Common myeloid progenitor, CD34-positive (primary cell): Measurements from ENCODE around the gene IGFBP5.

Experiments used
- CTCF ChIA-PET: fragments of 350-600 bp; sonication (Branson Sonifier 250); formaldehyde crosslinking; loops from one replicate; lab custom pipeline; 2021; ENCODE audit warnings: antibody characterized with exemption; lab: Charles Lee
- POLR2A ChIA-PET: fragments of 350-600 bp; sonication (Branson Sonifier 250); formaldehyde crosslinking; loops from one replicate; lab custom pipeline; 2021; ENCODE audit warnings: antibody characterized with exemption; lab: Charles Lee
- DNase-seq, 3 donors: peaks; one replicate each; pipeline versions ENCODE4 v3.0.0 to v3.0.0-alpha.2; 2013
- H3K27ac ChIP-seq, 2 experiments: 1 replicate in 1 of 2; 2 replicates in 1 of 2; pipeline ENCODE4 v1.7.0; 2013; ENCODE audit warnings: inconsistent platforms in 2 of 2, low read length in 2 of 2, mild to moderate bottlenecking in 2 of 2, low read depth in 1 of 2, moderate library complexity in 1 of 2; ENCODE audit not compliant: severe bottlenecking in 2 of 2, insufficient read depth in 1 of 2, poor library complexity in 1 of 2
- H3K27me3 ChIP-seq, 5 experiments: replicated peaks in 2 of 5; 1 replicate in 3 of 5; 2 replicates in 2 of 5; pipeline versions ENCODE4 v1.6.1 to v1.7.0; 2013; ENCODE audit warnings: low read length in 4 of 5, mild to moderate bottlenecking in 2 of 5, moderate library complexity in 2 of 5, inconsistent platforms in 1 of 5; ENCODE audit not compliant: insufficient read depth in 5 of 5, control insufficient read depth in 4 of 5
- H3K36me3 ChIP-seq, 4 experiments: 1 replicate in 2 of 4; 2 replicates in 2 of 4; pipeline versions ENCODE4 v1.6.1 to v1.7.0; 2013; ENCODE audit warnings: low read length in 3 of 4, control low read depth in 1 of 4, mild to moderate bottlenecking in 1 of 4; ENCODE audit not compliant: control insufficient read depth in 4 of 4, insufficient read depth in 4 of 4
- H3K4me1 ChIP-seq, 4 experiments: 1 replicate in 3 of 4; 2 replicates in 1 of 4; pipeline versions ENCODE4 v1.6.1 to v1.7.1; 2013; ENCODE audit warnings: low read length in 3 of 4, mild to moderate bottlenecking in 3 of 4, control low read depth in 1 of 4, inconsistent platforms in 1 of 4, moderate library complexity in 1 of 4; ENCODE audit not compliant: control insufficient read depth in 4 of 4, insufficient read depth in 4 of 4; ENCODE audit errors: control extremely low read depth in 1 of 4
- H3K4me3 ChIP-seq, 7 experiments: 1 replicate in 4 of 7; 2 replicates in 3 of 7; pipeline versions ENCODE4 v1.5.1 to v1.7.0; 2013; ENCODE audit warnings: mild to moderate bottlenecking in 7 of 7, low read length in 6 of 7, moderate library complexity in 6 of 7, inconsistent platforms in 2 of 7, low read depth in 2 of 7, control low read depth in 1 of 7; ENCODE audit not compliant: insufficient read depth in 4 of 7, control insufficient read depth in 1 of 7; ENCODE audit errors: extremely low read depth in 1 of 7
- H3K9me3 ChIP-seq, 5 experiments: 1 replicate in 4 of 5; 2 replicates in 1 of 5; pipeline versions ENCODE4 v1.6.1 to v1.7.1; 2013; ENCODE audit warnings: low read length in 4 of 5, mild to moderate bottlenecking in 2 of 5, inconsistent platforms in 1 of 5, low read depth in 1 of 5, moderate library complexity in 1 of 5; ENCODE audit not compliant: control insufficient read depth in 4 of 5, insufficient read depth in 2 of 5; ENCODE audit errors: control extremely low read depth in 1 of 5
- WGBS: methylation state at CpG from one replicate; pipeline ENCODE4 v1.1.5; 2013; ENCODE audit not compliant: insufficient coverage; 5-methylcytosine and 5-hydroxymethylcytosine counted together

The IGFBP5 gene

DNA sequence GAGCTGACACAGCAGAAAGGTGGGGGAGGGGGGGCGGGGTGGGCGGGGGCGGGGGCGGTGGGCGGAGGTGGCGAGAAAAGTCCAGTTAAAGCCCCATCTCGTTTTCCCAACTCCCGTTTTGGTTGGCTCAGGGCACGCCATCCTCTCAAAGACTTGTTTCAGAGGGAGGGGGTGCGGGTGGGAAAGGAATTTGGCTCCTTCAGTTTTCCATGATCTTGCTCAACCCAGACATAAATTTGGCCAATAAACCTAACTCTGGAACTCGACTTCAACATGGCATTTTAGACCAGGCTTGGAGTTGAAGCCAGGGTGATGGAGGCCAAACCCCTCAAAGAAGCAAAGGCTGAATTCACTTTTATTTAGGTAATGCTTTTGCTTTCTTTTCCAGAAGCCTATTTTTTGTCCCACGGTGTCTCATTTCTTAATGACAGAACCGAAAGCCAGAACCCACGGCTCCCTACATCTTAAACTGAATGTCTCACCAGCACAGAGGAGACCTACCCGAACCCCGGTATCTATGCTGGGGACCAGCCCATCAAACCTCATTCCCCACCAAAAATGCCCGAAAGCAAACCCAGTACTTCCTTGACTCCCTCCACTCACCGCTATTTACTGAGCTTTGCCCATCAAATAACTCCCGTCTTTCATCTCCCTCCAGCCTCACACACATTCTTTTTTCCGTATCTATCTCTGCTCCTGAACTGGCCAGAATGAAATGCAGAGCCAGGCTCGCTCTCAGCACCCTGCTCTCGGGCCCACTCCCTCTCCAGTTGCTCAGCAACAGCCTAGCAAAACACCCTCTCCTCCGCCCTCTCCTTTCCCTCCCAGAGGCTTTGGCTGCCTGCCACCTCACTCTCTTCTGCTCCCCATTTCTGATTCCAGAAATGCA, 4.3 kb downstream of the IGFBP5 start:
- CTCF ChIA-PET: interaction anchor here (0.6 to 6.6 kb wide), 3 partner anchors 11 to 820 kb away, joined by 3 to 31 read pairs (median 3); no protein-coding TSS in a partner anchor
- peak overlapping the region in 3 of 7 experiments; percentile 36 to 57 (median 44) for H3K4me3 ChIP-seq
- peak; percentile 75 to 87 (median 85) for DNase-seq
- 2% methylated on average over 14 of the region's 23 CpGs for WGBS
- no peaks in the 10 kb centered on the region for H3K9me3 ChIP-seq
- no peak overlapping the region for H3K27ac ChIP-seq
- peaks cover 0 to 86% (median 42%) of the 10 kb centered on the region in 5 experiments for H3K27me3 ChIP-seq
- POLR2A ChIA-PET: no interaction called here
- H3K36me3 ChIP-seq: no peaks in the 10 kb centered on the region
- peaks cover 0 to 48% (median 27%) of the 10 kb centered on the region in 4 experiments for H3K4me1 ChIP-seq

GRCh38 chr2:216690456-216690852, 4.9 kb downstream of the IGFBP5 start:
- Histone ChIP-seq H3K4me3 (no peak overlapping the region), H3K27ac (no peak overlapping the region), H3K27me3 (peaks cover 0 to 85% (median 37%) of the 10 kb centered on the region in 5 experiments), H3K9me3 (no peaks in the 10 kb centered on the region), H3K36me3 (no peaks in the 10 kb centered on the region), H3K4me1 (peaks cover 0 to 47% (median 27%) of the 10 kb centered on the region in 4 experiments)
- 72% methylated on average over 3 of the region's 6 CpGs for WGBS
- POLR2A ChIA-PET: no interaction called here
- CTCF ChIA-PET: interaction anchor here (6.6 kb wide), 1 partner anchor 820 kb away, joined by 31 read pairs; no protein-coding TSS in a partner anchor
- no peak for DNase-seq

DNA sequence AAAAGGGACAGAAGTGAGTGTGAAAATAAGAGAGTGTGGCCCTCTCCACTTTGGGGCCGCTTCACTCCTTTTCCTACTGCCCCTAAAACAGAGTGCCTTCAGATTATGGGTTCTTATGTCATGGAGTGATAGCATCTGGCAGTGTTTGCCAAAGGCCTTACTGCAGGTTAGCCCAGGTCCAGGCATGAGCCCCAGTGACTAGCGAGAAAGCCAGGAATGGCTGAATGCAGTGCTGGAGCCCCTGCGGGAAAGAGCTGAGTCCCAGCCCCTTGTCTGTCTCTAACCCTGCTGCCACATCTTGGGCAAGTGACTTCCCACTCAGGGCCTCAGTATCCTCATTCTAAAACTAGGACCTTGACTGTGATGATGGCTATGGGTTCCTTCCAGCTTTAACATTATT, 6.0 kb downstream of the IGFBP5 start:
- H3K27me3 ChIP-seq: peaks cover 0 to 78% (median 32%) of the 10 kb centered on the region in 5 experiments
- H3K36me3 ChIP-seq: no peaks in the 10 kb centered on the region
- POLR2A ChIA-PET: interaction anchor here (0.6 kb wide), 1 partner anchor 14 kb away, joined by 3 read pairs; no protein-coding TSS in a partner anchor
- 100% methylated on average over 3 of the region's 3 CpGs for WGBS
- no peaks in the 10 kb centered on the region for H3K9me3 ChIP-seq
- H3K4me1 ChIP-seq: peaks cover 0 to 37% (median 23%) of the 10 kb centered on the region in 4 experiments
- no peak for DNase-seq
- H3K27ac ChIP-seq: no peak overlapping the region
- no peak overlapping the region for H3K4me3 ChIP-seq
- CTCF ChIA-PET: interaction anchor here (1.3 to 6.6 kb wide), 3 partner anchors 821 to 1067 kb away, joined by 3 to 31 read pairs (median 5); no protein-coding TSS in a partner anchor

GRCh38 chr2:216688731-216689340, 6.5 kb downstream of the IGFBP5 start:
- H3K27ac ChIP-seq: no peak overlapping the region
- ChIA-PET CTCF (interaction anchor here (1.3 to 6.6 kb wide), 4 partner anchors 13 to 1068 kb away, joined by 3 to 31 read pairs (median 6); no protein-coding TSS in a partner anchor), POLR2A (no interaction called here)
- 77% methylated on average over 7 of the region's 9 CpGs for WGBS
- no peaks in the 10 kb centered on the region for H3K36me3 ChIP-seq
- DNase-seq: no peak
- H3K4me1 ChIP-seq: peaks cover 0 to 31% (median 18%) of the 10 kb centered on the region in 4 experiments
- H3K4me3 ChIP-seq: no peak overlapping the region
- H3K27me3 ChIP-seq: peaks cover 0 to 76% (median 31%) of the 10 kb centered on the region in 5 experiments
- no peaks in the 10 kb centered on the region for H3K9me3 ChIP-seq

DNA sequence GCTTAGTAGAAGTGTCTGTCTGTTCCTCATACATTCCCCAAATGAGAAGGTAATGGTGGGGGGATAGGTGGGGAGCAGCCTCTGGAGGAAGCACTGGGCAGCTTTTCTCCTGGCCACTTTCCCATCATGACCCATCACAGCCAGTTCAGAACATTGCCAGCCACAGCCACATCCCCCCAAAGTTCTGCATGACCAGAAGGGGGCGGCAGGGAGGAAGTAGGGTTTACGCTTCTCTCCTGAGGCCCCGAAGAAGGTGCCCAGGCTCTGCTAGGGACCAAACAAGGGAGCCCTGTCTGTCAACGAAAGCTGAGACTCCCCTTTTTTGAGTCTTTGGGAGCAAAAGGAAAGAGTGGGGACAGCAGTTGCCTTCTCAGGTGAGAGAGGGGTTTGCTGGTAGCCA, 7.7 kb downstream of the IGFBP5 start:
- POLR2A ChIA-PET: no interaction called here
- peak in 2 of 3 donors; percentile 57 to 63 for DNase-seq
- Histone ChIP-seq H3K4me1 (peaks cover 0 to 20% (median 11%) of the 10 kb centered on the region in 4 experiments), H3K36me3 (no peaks in the 10 kb centered on the region), H3K27me3 (peaks cover 0 to 72% (median 30%) of the 10 kb centered on the region in 5 experiments), H3K4me3 (no peak overlapping the region), H3K27ac (no peak overlapping the region), H3K9me3 (no peaks in the 10 kb centered on the region)
- CTCF ChIA-PET: interaction anchor here (1.7 to 6.6 kb wide), 5 partner anchors 10 to 1069 kb away, joined by 5 to 31 read pairs (median 7); no protein-coding TSS in a partner anchor
- WGBS: 15% methylated on average over 4 of the region's 4 CpGs

DNA sequence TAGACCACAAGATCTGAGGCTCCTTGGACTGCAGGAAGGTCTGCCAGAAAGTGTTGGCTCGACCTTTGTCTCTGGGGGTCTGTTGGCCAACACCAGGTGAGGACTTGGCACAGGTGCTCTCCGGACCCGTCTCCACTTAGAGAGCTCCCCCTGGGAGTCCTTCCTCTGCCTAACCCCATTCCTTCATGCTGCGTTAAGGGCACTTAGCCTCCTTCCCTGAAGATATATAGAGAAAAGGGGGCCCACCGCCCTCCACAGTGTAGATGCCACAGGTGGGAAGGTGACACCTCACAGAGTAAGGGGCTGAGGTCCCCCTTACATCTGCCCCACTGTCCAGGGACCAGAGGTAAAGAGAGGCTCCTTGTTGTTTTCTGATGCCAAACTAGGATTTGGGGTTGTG, 8.2 kb downstream of the IGFBP5 start:
- ChIA-PET CTCF (interaction anchor here (0.7 to 6.6 kb wide), 8 partner anchors 9 to 1026 kb away, joined by 3 to 31 read pairs (median 7); partner anchors contain the start of gene IGFBP5), POLR2A (no interaction called here)
- Histone ChIP-seq H3K36me3 (no peaks in the 10 kb centered on the region), H3K4me3 (no peak overlapping the region), H3K27me3 (peaks cover 0 to 67% (median 24%) of the 10 kb centered on the region in 5 experiments), H3K9me3 (no peaks in the 10 kb centered on the region), H3K27ac (no peak overlapping the region), H3K4me1 (peaks cover 0 to 14% (median 6%) of the 10 kb centered on the region in 4 experiments)
- no peak for DNase-seq
- 87% methylated on average over 3 of the region's 5 CpGs for WGBS
